ENCODE data around the gene RPS6KA2. TPM values are rescaled to one million over a fixed set of nuclear protein-coding genes. Genes with fewer than 3 reads are reported as not detected.
"Not testable (repeated sequence)": the region's sequence is repeated elsewhere in the genome, so short reads cannot be mapped to it uniquely, and the experiment has no call there.

RPS6KA2 gene
- total and polyA plus RNA-seq, 9 donors: 24.4 to 75.5 (median 48.1) TPM

DNA sequence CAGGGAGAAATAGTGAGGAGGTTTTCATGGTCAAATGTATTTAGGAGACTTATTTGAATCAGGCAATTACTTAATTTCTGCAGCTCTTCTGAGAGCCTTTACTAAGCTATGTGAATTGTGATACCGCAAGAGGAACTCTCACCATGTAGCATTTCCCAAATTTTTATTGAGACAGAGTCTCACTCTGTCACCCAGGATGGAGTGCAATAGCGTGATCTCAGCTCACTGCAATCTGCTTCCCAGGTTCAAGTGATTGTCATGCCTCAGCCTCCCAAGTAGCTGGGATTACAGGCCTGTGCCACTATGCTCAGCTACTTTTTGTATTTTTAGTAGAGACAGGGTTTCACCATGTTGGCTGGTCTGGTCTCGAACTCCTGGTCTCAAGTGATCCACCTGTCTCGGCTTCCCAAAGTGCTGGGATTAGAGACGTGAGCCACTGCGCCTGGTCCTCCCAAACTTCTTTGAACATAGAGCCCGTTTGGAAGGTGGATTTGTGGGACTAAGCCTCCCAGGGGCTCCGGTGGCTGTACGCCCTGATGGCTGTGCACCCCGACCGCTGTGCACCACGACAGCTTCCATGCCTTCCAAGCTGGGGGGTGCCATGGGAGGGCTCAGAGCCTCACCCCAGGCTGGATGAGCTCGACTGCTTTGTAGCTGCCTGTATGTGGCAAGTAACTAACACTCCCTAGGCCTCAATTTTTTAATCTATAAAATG, 238.6 kb downstream of the RPS6KA2 start:
- WGBS, 3 donors: 90 to 93% (median 91%) methylated on average over 13 of the region's 13 CpGs
- DNase-seq: no peak
- Histone ChIP-seq H3K36me3 (no peaks in the 10 kb centered on the region), H3K9me3 (no peaks in the 10 kb centered on the region), H3K4me3 (no peak overlapping the region), H3K27me3 (no peaks in the 10 kb centered on the region), H3K4me1 (ENCODE audit: insufficient read depth) (no peaks in the 10 kb centered on the region), H3K27ac (no peak overlapping the region)
- intact Hi-C loops (cut with DNase I): no loop called here
- TF ChIP-seq CTCF (IDR thresholded peaks at IDR 0.05): no peak
- TF ChIP-seq EP300 (IDR thresholded peaks at IDR 0.05): no peak
- TF ChIP-seq POLR2A (IDR thresholded peaks at IDR 0.05): no peak

GRCh38 chr6:166387642-166388289, 239.3 kb downstream of the RPS6KA2 start:
- intact Hi-C loops (cut with DNase I): no loop called here
- Histone ChIP-seq H3K27me3 (no peaks in the 10 kb centered on the region), H3K9me3 (no peaks in the 10 kb centered on the region), H3K27ac (no peak overlapping the region), H3K4me1 (ENCODE audit: insufficient read depth) (no peaks in the 10 kb centered on the region), H3K4me3 (no peak overlapping the region), H3K36me3 (no peaks in the 10 kb centered on the region)
- TF ChIP-seq CTCF (IDR thresholded peaks at IDR 0.05): no peak
- TF ChIP-seq EP300 (IDR thresholded peaks at IDR 0.05): no peak
- TF ChIP-seq POLR2A (IDR thresholded peaks at IDR 0.05): no peak
- DNase-seq: no peak
- 72 to 81% (median 76%) methylated on average over 5 of the region's 5 CpGs for WGBS, 3 donors

DNA sequence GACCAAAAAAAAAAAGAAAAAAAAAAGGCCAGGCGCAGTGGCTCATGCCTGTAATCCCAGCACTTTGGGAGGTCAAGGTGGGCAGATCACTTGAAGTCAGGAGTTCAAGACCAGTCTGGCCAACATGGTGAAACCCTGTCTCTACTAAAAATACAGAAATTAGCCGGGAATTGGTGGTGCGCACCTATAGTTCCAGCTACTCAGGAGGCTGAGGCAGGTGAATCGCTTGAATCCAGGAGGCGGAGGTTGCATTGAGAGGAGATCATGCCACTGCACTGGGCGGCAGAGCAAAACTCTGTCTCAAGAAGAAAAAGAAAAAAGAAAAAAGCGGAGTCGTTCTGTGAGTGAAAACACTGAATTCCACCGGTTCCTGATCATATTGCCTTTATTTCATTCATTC, 240.0 kb downstream of the RPS6KA2 start:
- H3K9me3 ChIP-seq; H3K4me1 ChIP-seq (ENCODE audit: insufficient read depth); intact Hi-C loops (cut with DNase I); H3K27me3 ChIP-seq; DNase-seq; H3K4me3 ChIP-seq; H3K27ac ChIP-seq; H3K36me3 ChIP-seq: not testable (repeated sequence)
- 94 to 97% (median 96%) methylated on average over 9 of the region's 9 CpGs for WGBS, 3 donors

DNA sequence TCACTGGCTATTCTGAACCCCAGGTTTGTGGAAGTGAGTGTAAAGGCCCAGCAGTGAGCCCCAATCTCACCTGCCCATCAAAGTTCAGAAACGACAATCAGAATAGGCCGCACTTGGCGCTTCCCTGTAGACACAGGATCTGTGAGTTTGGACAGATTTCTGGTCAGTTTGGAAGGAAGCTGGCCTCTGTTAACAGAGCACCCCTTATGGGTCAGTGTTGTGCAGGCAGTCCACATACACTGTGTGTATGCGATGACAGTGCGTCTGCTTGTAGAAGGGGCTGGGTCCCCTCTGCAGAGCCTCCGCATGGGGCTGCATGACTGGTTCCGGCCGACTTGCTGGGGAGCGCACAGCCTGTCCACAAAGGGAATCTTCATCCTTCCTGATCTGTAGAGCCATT, 240.9 kb downstream of the RPS6KA2 start:
- TF ChIP-seq CTCF (IDR thresholded peaks at IDR 0.05): no peak
- no peak for TF ChIP-seq EP300 (IDR thresholded peaks at IDR 0.05)
- no peak for TF ChIP-seq POLR2A (IDR thresholded peaks at IDR 0.05)
- no peaks in the 10 kb centered on the region for H3K4me1 ChIP-seq (ENCODE audit: insufficient read depth)
- intact Hi-C loops (cut with DNase I): no loop called here
- H3K27ac ChIP-seq: no peak overlapping the region
- no peaks in the 10 kb centered on the region for H3K36me3 ChIP-seq
- no peaks in the 10 kb centered on the region for H3K27me3 ChIP-seq
- DNase-seq: no peak
- no peaks in the 10 kb centered on the region for H3K9me3 ChIP-seq
- 95% methylated on average over 9 of the region's 9 CpGs for WGBS, 3 donors
- H3K4me3 ChIP-seq: no peak overlapping the region

DNA sequence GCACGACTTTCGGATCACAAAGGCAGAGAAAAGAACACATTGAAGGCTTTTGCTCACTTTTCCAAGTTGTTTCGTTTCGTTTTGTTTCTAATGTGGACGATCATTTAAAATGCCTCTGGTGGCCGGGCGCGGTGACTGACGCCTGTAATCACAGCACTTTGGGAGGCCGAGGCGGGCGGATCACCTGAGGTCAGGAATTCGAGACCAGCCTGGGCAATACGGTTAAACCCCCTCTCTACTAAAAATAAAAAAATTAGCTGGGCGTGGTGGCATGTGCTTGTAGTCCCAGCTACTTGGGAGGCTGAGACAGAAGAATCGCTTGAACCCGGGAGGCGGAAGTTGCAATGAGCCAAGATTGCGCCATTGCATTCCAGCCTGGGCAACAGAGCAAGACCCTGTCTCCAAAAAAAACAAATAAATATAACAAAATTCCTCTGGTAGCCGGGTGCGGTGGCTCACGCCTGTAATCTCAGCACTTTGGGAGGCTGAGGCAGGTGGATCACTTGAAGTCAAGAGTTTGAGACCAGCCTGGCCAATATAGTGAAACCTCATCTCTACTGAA, 243.2 kb downstream of the RPS6KA2 start:
- H3K27ac ChIP-seq: peak overlapping the region; percentile 1 to 91
- not testable (repeated sequence) for H3K4me1 ChIP-seq (ENCODE audit: insufficient read depth); DNase-seq; H3K27me3 ChIP-seq; H3K36me3 ChIP-seq; H3K9me3 ChIP-seq
- 12 to 18% (median 14%) methylated on average over 22 of the region's 22 CpGs for WGBS, 3 donors
- peak overlapping the region; percentile 93 for H3K4me3 ChIP-seq
- intact Hi-C loops (cut with DNase I): loop anchor here in 1 of 4 donors (5.0 kb wide), 1 partner anchor 42 kb away; the partner anchor contains the start of gene SFT2D1
